Endothelial cell of umbilical vein (primary cell): ENCODE measurements around the gene MLX. TPM values are rescaled to one million over a fixed set of nuclear protein-coding genes. Genes with fewer than 3 reads are reported as not detected.
A peak's percentile ranks its signal among the peaks of the same experiment; 100 is the strongest.

Experiments used
- BruUV-seq: library from RNA; stranded (reverse); fragments of 400-500 nt; replicated peaks from 2 replicates; lab custom pipeline; 2021; lab: Mats Ljungman, UMichigan
- CTCF ChIA-PET: fragments of 300-600, 350-600 bp; sonication (Branson Sonifier 250); formaldehyde crosslinking; loops from one replicate; lab custom pipeline; 2021; ENCODE audit warnings: antibody characterized with exemption, inconsistent platforms; lab: Charles Lee
- POLR2A ChIA-PET: fragments of 300-600, 350-600 bp; sonication (Branson Sonifier 250); formaldehyde crosslinking; loops from one replicate; lab custom pipeline; 2021; ENCODE audit warnings: antibody characterized with exemption, inconsistent platforms; lab: Charles Lee
- DNase-seq: peaks from one replicate; pipeline ENCODE4 v3.0.0-alpha.2; 2011; ENCODE audit warnings: low read depth, low spot score
- FAIRE-seq: peaks from 2 replicates; lab custom pipeline; 2011; peaks lifted over from hg19 to GRCh38; lab: Jason Lieb, UNC
- H2AFZ ChIP-seq: 2 replicates; pipeline ENCODE4 v1.6.0; 2012; ENCODE audit warnings: low read depth, low read length, control low read depth, inconsistent platforms
- H3K27ac ChIP-seq: 2 replicates; pipeline ENCODE4 v1.5.1; 2011; ENCODE audit warnings: low read depth, mild to moderate bottlenecking, control low read depth, low read length, moderate library complexity; ENCODE audit not compliant: insufficient read depth
- H3K27me3 ChIP-seq, 2 experiments: 2 replicates each; pipeline versions ENCODE4 v1.6.0 to v1.6.1; 2011; ENCODE audit warnings: low read length in 2 of 2, mixed read lengths in 1 of 2; ENCODE audit not compliant: control insufficient read depth in 2 of 2, insufficient read depth in 2 of 2
- H3K36me3 ChIP-seq, 2 experiments: 2 replicates in 1 of 2; 3 replicates in 1 of 2; pipeline ENCODE4 v1.5.1; 2011; ENCODE audit warnings: low read length in 2 of 2, mild to moderate bottlenecking in 1 of 2, moderate library complexity in 1 of 2; ENCODE audit not compliant: control insufficient read depth in 2 of 2, insufficient read depth in 2 of 2; ENCODE audit errors: extremely low read depth in 1 of 2
- H3K4me1 ChIP-seq: 3 replicates; pipeline ENCODE4 v1.5.1; 2011; ENCODE audit warnings: mild to moderate bottlenecking, low read length; ENCODE audit not compliant: control insufficient read depth, insufficient read depth; ENCODE audit errors: extremely low read depth
- H3K4me2 ChIP-seq: 2 replicates; pipeline ENCODE4 v1.6.1; 2011; ENCODE audit warnings: low read length, control low read depth, mixed read lengths; ENCODE audit not compliant: insufficient read depth
- H3K4me3 ChIP-seq, 3 experiments: fragments of 200-600 bp in 1 of 3; sonication (generic), shearing (Covaris generic) in 1 of 3; replicated peaks in 1 of 3; 2 replicates each; pipeline ENCODE4 v1.5.1; 2011 to 2016; ENCODE audit warnings: control low read depth in 3 of 3, low read length in 3 of 3, mild to moderate bottlenecking in 2 of 3, inconsistent platforms in 1 of 3, low read depth in 1 of 3, moderate library complexity in 1 of 3; ENCODE audit not compliant: insufficient read depth in 1 of 3
- H3K79me2 ChIP-seq: 2 replicates; pipeline ENCODE4 v1.6.0; 2012; ENCODE audit warnings: low read length, inconsistent platforms; ENCODE audit not compliant: control insufficient read depth, insufficient read depth
- H3K9ac ChIP-seq: replicated peaks from 2 replicates; pipeline ENCODE3; 2011; ENCODE audit warnings: low read length, control low read depth; ENCODE audit not compliant: insufficient read depth; ENCODE audit errors: extremely low read depth
- H3K9me1 ChIP-seq: replicated peaks from 3 replicates; pipeline ENCODE4 v1.6.0; 2011; ENCODE audit warnings: mild to moderate bottlenecking, low read length; ENCODE audit not compliant: control insufficient read depth, insufficient read depth; ENCODE audit errors: extremely low read depth
- H3K9me3 ChIP-seq: replicated peaks from 2 replicates; pipeline ENCODE4 v1.5.1; 2012; ENCODE audit warnings: low read length, inconsistent platforms; ENCODE audit not compliant: control insufficient read depth, insufficient read depth
- H4K20me1 ChIP-seq: replicated peaks from 2 replicates; pipeline ENCODE3; 2011; ENCODE audit warnings: mild to moderate bottlenecking, low read length; ENCODE audit not compliant: control insufficient read depth, insufficient read depth; ENCODE audit errors: extremely low read depth
- CTCF ChIP-seq, 2 donors: IDR thresholded peaks; 1 replicate in 1 of 2; 2 replicates in 1 of 2; pipeline ENCODE4 v1.5.1; 2011; ENCODE audit warnings: low read length in 2 of 2, mild to moderate bottlenecking in 2 of 2, moderate library complexity in 2 of 2, control low read depth in 1 of 2, inconsistent platforms in 1 of 2, low read depth in 1 of 2; ENCODE audit not compliant: insufficient read depth in 1 of 2; ENCODE audit errors: extremely low read depth in 1 of 2
- EZH2 ChIP-seq: IDR thresholded peaks from 2 replicates; pipeline ENCODE4 v1.6.1; 2012; ENCODE audit warnings: borderline replicate concordance, low read depth, mild to moderate bottlenecking, moderate library complexity, low read length, inconsistent platforms; ENCODE audit not compliant: severe bottlenecking
- JUN ChIP-seq: IDR thresholded peaks from 2 replicates; pipeline ENCODE4 v1.6.1; 2011; ENCODE audit warnings: borderline replicate concordance, low read depth; ENCODE audit not compliant: insufficient read length, insufficient read depth
- MAX ChIP-seq: IDR thresholded peaks from 2 replicates; pipeline ENCODE4 v1.6.1; 2011; ENCODE audit not compliant: insufficient read depth, insufficient read length
- MYC ChIP-seq: IDR thresholded peaks from one replicate; pipeline ENCODE4 v1.6.1; 2011; ENCODE audit warnings: mild to moderate bottlenecking, low read depth, low read length
- dilution Hi-C: fragments of 300-500 bp; cut with MboI; formaldehyde crosslinking; loops from one replicate; pipeline ENCODE4 v1.15.0; 2019; ENCODE audit warnings: low sequenced_read_pairs; ENCODE audit not compliant: extremely low pct_ligation_motif_present
- intact Hi-C: fragments of 100-400 bp; cut with micrococcal nuclease; formaldehyde crosslinking; loops from one replicate; pipeline ENCODE4 v1.10.0; 2022
- polyA plus RNA-seq, 4 experiments: library from polyadenylated mRNA; depleted of rRNA in 3 of 4; stranded (reverse) in 3 of 4; unstranded in 1 of 4; fragments of >200 nt; gene quantifications; 2 replicates each; pipeline versions ENCODE4 v1.2.1 to v1.2.3, GENCODE V29; 2011 to 2012; ENCODE audit warnings: missing spikeins in 1 of 4
- total RNA-seq: library from RNA; stranded (reverse); gene quantifications from 2 replicates; pipeline ENCODE4 v1.2.3, GENCODE V29; 2021

The MLX gene
- total and polyA plus RNA-seq, 2 donors (not counting 3 experiments of a cell fraction or from before 2014, with no cell fraction given): 40.3 to 42.7 TPM

- FAIRE-seq (no peak), DNase-seq (no peak)
- Histone ChIP-seq H3K27ac (peak overlapping the region; percentile 100), H3K9ac (no peak overlapping the region), H4K20me1 (no peaks in the 10 kb centered on the region), H2AFZ (no peak overlapping the region), H3K9me1 (no peaks in the 10 kb centered on the region), H3K36me3 (no peaks in the 10 kb centered on the region), H3K4me1 (peaks cover 59% of the 10 kb centered on the region), H3K9me3 (no peaks in the 10 kb centered on the region), H3K27me3 (no peaks in the 10 kb centered on the region), H3K4me2 (no peak overlapping the region), H3K4me3 (no peak overlapping the region), H3K79me2 (no peaks in the 10 kb centered on the region)
- no TSS peak for BruUV-seq
- dilution Hi-C loops: loop anchor here (25.0 kb wide), 1 partner anchor 186 kb away; no protein-coding TSS in a partner anchor
- intact Hi-C loops: loop anchor here (10.0 kb wide), 2 partner anchors 388 to 498 kb away; partner anchors contain the start of gene NKIRAS2
- CTCF ChIA-PET: no interaction called here
- POLR2A ChIA-PET: no interaction called here
- no peak for TF ChIP-seq CTCF (IDR thresholded peaks at IDR 0.05; ENCODE audit: extremely low read depth in 1 of 2, insufficient read depth in 1 of 2, low read depth in 1 of 2, low read length in 2 of 2)
- no peak for TF ChIP-seq JUN
- TF ChIP-seq EZH2: no peak
- TF ChIP-seq MYC: no peak
- no peak for TF ChIP-seq MAX
Observed at GRCh38 chr17:42522798-42523278, 44.1 kb upstream of the MLX start.
